Epithelial cell of proximal tubule (primary cell): ENCODE results near the gene FCGBP. TPM values are rescaled to one million over a fixed set of nuclear protein-coding genes. Genes with fewer than 3 reads are reported as not detected.
"Not testable (repeated sequence)": the region's sequence is repeated elsewhere in the genome, so short reads cannot be mapped to it uniquely, and the experiment has no call there.

Source experiments
- DNase-seq: peaks from one replicate; pipeline ENCODE4 v3.0.0-alpha.2; 2011; ENCODE audit warnings: low read depth
- H3K4me3 ChIP-seq: 2 replicates; pipeline ENCODE4 v1.5.1; 2011; ENCODE audit warnings: low read depth, mild to moderate bottlenecking, low read length
- total RNA-seq: library from RNA; depleted of rRNA; stranded (reverse); fragments of >200 nt; gene quantifications from 2 replicates; pipeline ENCODE4 v1.2.3, GENCODE V29; 2015
- TF ChIP-seq, protein P1 (sequence below): conservative IDR thresholded peaks from 2 replicates; pipeline ENCODE4 v1.5.1; 2012; ENCODE audit warnings: low read depth, mild to moderate bottlenecking, low read length

FCGBP gene
- total RNA-seq, 1 donor from 2014 or later, result 0.17 TPM

DNA sequence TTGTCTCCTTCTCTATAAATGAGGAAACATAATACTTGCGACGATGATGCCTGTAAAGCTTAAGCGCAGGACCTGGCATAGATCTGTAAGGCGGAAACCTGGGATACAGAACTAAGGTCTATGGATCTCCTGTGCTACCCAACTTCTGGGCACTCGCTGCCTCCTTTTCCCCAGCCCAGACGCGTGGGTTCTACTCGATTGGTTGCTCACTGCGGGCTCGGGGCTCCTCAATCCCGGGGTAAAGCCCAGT, 35.9 kb upstream of the FCGBP start:
- DNase-seq, result no peak
- peak overlapping the region; percentile 71 for H3K4me3 ChIP-seq
- TF ChIP-seq, protein P1, sequence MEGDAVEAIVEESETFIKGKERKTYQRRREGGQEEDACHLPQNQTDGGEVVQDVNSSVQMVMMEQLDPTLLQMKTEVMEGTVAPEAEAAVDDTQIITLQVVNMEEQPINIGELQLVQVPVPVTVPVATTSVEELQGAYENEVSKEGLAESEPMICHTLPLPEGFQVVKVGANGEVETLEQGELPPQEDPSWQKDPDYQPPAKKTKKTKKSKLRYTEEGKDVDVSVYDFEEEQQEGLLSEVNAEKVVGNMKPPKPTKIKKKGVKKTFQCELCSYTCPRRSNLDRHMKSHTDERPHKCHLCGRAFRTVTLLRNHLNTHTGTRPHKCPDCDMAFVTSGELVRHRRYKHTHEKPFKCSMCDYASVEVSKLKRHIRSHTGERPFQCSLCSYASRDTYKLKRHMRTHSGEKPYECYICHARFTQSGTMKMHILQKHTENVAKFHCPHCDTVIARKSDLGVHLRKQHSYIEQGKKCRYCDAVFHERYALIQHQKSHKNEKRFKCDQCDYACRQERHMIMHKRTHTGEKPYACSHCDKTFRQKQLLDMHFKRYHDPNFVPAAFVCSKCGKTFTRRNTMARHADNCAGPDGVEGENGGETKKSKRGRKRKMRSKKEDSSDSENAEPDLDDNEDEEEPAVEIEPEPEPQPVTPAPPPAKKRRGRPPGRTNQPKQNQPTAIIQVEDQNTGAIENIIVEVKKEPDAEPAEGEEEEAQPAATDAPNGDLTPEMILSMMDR, result no peak

DNA sequence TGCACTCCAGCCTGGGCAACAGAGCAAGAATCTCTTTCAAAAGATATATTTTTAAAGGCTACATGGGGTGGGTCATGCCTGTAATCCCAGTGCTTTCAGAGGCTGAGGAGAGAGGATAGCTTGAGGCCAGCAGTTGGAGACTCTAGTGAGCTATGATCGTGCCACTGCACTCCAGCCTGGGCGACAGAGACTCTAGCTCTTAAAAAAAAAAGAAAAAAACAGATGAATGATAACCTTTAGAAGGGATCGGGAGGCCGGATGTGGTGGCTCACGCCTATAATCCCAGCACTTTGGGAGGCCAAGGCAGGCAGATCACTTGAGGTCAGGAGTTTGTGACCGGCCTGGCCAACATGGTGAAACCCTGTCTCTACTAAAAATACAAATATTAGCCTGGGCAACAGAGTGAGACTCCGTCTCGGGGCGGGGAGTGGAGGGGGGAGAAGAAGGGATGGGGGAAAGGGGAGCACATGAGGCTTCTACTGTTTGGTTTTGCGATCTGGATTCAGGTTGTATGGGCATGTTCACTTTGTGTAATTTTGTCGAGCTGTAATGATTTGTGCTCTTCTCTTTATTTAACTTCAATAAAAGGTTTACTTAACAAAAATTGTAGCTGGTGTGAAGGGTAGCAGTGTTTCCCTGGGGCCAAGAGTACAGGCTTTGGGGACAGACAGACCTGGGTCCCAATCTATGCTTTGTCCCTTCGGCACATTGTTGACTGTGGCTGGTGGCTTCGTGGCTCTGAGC, 35.4 kb upstream of the FCGBP start:
- TF ChIP-seq, protein P1, result no peak
- no peak for DNase-seq
- H3K4me3 ChIP-seq, result peak overlapping the region; percentile 71

DNA sequence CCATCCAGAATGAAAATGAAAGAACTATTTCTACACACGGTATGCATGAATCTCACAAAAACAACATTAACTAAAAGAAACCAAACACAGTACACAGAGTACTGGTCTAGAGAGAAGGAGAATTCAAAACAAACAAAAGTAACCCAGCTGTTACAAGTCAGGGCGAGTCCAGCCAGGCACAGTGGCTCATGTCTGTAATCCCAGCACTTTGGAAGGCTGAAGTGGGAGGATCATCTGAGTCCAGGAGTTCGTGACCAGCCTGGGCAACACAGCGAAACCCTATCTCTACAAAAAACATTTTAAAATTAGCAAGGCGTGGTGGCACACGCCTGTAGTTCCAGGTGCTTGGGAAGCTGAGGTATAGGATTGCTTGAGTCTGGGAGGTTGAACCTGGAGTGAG, 34.8 kb upstream of the FCGBP start:
- H3K4me3 ChIP-seq, result no peak overlapping the region
- DNase-seq, result no peak
- TF ChIP-seq, protein P1, result no peak

DNA sequence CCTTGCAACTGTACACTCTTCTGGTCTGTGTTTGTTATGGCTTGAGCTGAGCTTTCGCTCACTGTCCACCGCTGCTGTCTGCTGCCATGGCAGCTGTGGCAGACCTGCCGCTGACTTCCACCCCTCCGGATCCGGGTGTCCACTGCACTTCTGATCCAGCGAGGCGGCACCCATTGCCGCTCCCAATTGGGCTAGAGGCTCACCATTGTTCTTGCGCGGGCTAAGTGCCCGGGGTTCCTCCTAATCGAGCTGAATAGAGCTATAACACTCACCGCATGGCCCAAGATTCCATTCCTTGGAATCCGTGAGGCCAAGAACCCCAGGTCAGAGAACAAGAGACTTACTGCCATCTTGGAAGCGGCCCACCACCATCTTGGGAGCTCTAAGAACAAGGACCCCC, 34.4 kb upstream of the FCGBP start:
- no peak overlapping the region for H3K4me3 ChIP-seq
- no peak for DNase-seq
- TF ChIP-seq, protein P1, result no peak

DNA sequence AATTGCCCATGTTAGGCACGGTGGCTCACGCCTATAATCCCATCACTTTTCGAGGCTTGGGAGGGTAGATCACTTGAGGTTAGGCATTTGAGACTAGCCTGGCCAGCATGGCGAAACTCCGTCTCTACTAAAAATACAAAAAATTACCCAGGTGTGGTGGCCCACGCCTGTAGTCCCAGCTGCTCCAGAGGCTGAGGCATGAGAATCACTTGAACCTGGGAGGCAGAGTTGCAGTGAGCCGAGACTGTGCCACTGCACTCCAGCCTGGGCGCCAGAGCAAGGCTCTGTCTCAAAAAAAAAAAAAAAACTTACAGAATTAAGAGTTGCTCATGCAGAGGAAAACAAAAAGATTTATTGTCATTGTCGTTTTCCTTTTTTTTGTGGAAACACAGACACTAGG, 33.1 kb upstream of the FCGBP start:
- no peak overlapping the region for H3K4me3 ChIP-seq
- TF ChIP-seq, protein P1, result no peak
- DNase-seq, result no peak

DNA sequence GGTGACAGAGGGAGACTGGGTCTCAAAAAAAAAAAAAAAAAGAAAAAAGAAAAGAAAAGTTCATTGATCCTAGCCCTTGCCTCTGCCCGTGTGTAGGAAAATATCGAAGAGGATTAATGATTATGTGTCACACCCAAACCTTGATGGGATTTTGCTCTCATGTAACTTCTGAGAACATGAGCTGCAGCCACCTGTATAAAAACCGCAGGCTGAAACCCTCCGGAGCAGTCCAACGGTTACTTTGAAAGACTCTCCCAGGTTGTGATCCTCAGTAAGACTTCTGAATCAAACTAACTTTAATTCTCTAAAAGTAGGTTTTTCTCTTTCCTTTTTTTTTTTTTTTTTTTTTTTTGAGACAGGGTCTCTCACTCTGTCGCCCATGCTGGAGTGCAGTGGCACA, 32.2 kb upstream of the FCGBP start:
- no peak overlapping the region for H3K4me3 ChIP-seq
- DNase-seq, result no peak
- TF ChIP-seq, protein P1, result no peak

DNA sequence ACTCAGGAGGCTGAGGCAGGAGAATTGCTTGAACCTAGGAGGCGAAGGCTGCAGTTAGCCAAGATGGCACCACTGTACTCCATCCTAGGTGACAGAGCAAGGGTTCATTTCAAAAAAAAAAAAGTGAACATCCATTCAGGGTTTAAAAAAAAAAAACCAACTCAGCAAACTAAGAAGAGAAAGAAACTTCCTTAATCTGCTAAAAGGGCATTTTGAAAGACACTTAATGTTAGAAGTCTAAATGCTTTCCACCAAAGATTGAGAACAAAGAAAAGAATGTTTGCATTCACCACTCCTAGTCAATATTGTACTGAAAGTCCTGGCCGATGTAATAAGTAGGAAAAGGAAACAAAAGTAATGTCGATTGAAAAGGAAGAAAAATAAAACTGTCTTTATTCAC, 29.5 kb upstream of the FCGBP start:
- no peak for DNase-seq
- TF ChIP-seq, protein P1, result no peak
- no peak overlapping the region for H3K4me3 ChIP-seq

DNA sequence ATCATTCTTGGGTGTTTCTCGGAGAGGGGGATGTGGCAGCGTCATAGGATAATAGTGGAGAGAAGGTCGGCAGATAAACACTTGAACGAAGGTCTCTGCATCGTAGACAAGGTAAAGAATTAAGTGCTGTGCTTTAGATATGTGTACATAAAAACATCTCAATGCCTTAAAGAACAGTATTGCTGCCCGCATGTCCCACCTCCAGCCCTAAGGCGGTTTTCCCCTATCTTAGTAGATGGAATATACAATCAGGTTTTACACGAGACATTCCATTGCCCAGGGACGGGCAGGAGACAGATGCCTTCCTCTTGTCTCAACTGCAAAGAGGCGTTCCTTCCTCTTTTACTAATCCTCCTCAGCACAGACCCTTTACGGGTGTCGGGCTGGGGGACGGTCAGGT, 25.0 kb upstream of the FCGBP start:
- not testable (repeated sequence) for DNase-seq, H3K4me3 ChIP-seq

DNA sequence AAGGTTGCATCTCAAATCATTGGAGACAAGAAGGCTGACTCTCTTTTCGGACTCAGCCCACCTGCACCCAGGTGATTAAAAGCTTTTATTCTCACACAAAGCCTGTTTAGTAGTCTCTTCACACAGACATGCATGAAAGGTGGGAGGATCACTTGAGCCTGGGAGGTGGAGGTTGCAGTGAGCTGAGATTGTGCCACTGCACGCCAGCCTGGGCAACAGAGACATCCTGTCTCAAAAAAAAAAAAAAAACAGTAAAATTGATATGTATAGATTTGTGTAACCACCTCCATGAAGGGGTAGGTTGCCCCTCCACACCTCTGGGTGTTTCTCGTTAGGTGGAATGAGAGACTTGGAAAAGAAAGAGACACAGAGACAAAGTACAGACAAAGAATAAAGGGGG, 24.5 kb upstream of the FCGBP start:
- H3K4me3 ChIP-seq, DNase-seq: not testable (repeated sequence)

DNA sequence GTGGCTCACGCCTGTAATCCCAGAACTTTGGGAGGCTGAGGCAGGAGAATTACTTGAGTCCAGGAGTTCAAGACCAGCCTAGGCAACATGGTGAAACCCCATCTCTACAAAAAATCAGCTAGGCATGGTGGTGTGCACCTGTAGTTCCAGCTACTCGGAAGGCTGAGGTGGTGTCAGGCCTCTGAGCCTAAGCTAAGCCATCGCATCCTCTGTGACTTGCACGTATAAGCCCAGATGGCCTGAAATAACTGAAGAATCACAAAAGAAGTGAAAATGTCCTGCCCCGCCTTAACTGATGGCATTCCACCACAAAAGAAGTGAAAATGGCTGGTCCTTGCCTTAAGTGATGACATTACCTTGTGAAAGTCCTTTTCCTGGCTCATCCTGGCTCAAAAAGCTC, 23.5 kb upstream of the FCGBP start:
- not testable (repeated sequence) for DNase-seq, H3K4me3 ChIP-seq
